Measurements from ENCODE around the gene GABRR3. TPM values are rescaled to one million over a fixed set of nuclear protein-coding genes. Genes with fewer than 3 reads are reported as not detected.

The GABRR3 gene
- total RNA-seq, 1 donor from 2014 or later = not detected

DNA sequence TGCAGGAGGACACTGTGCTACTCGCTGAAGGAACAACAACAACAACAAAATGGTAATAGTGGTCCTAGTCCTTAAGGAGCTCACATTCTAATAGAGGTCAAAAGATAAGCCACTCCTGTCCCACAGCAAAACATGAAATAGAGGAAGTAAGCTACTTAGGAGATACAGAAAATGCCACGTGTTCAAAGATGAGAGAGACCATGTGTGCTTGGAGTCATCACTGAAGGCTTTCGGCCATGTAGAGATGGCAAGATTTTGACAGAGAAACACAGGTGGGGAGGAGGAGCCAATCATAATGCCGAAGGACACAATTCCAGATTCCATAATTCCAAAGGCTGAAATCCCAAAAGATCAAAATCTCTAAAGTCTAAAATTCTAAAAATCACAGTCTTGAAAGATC is 38.1 kb downstream of the GABRR3 start:
- DNase-seq (ENCODE audit: low spot score in 2 of 2) = no peak
- TF ChIP-seq, protein P1, sequence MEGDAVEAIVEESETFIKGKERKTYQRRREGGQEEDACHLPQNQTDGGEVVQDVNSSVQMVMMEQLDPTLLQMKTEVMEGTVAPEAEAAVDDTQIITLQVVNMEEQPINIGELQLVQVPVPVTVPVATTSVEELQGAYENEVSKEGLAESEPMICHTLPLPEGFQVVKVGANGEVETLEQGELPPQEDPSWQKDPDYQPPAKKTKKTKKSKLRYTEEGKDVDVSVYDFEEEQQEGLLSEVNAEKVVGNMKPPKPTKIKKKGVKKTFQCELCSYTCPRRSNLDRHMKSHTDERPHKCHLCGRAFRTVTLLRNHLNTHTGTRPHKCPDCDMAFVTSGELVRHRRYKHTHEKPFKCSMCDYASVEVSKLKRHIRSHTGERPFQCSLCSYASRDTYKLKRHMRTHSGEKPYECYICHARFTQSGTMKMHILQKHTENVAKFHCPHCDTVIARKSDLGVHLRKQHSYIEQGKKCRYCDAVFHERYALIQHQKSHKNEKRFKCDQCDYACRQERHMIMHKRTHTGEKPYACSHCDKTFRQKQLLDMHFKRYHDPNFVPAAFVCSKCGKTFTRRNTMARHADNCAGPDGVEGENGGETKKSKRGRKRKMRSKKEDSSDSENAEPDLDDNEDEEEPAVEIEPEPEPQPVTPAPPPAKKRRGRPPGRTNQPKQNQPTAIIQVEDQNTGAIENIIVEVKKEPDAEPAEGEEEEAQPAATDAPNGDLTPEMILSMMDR (IDR thresholded peaks at IDR 0.05) = no peak
- no peaks in the 10 kb centered on the region for H3K27me3 ChIP-seq

DNA sequence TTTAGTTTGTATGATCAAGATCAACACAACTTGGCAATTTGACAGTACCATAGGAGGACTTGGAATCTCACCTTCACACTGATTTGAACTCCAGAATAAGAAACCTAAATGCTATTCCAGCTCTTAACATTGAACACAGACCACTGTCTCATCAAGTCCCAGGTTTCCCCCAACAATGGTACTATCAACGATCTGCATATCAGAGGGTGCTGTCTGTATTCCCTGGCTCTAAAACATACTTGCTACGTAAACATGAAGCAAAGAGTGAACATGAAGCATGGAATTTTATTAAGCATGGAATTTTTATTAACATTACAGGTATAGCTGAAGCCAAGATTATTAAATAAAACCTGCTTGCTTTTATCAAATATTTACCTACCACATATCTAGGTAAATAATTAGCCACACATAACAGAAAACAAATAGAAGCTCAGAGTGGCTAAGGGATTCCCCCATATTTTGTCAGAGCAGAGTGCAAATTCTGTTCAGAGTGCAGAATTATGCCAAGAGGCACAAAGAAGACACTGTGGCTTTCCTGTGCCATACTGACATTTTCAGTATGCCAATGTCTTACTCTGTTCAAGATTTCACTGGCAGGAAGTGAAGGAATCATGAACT is 40.7 kb downstream of the GABRR3 start:
- intact Hi-C loops (cut with DNase I) = no loop called here
- no peak overlapping the region for H3K4me3 ChIP-seq
- no peaks in the 10 kb centered on the region for H3K36me3 ChIP-seq

More for the DNA sequence above, 38.1 kb downstream of the GABRR3 start:
- H3K4me3 ChIP-seq = no peak overlapping the region
- no peaks in the 10 kb centered on the region for H3K9me3 ChIP-seq
- H3K4me1 ChIP-seq = no peaks in the 10 kb centered on the region
- intact Hi-C loops (cut with DNase I) = no loop called here
- no peak overlapping the region for H3K27ac ChIP-seq
- no peaks in the 10 kb centered on the region for H3K36me3 ChIP-seq

DNA sequence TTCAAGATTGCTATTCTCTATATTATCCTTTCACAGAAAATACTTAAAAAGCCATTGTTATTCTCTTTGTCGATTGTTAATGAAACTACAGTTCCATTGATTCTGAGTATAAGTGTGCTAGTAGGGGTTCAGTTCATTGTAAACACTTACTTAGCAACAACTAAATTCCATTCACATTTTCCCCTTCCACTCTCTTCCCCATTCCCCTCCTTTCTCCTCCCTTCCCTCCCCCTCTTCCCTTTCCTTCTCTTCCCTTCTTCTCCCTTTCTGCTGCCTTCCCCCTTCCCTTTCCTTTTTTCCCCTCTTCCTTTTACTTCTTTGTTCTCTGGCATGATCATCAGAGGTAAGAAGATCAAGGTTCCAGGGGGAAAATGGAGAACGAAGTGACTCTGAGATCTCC is 41.6 kb downstream of the GABRR3 start:
- no peaks in the 10 kb centered on the region for H3K9me3 ChIP-seq
- intact Hi-C loops (cut with DNase I) = no loop called here
- TF ChIP-seq, protein P1 (IDR thresholded peaks at IDR 0.05) = no peak
- no peak for DNase-seq (ENCODE audit: low spot score in 2 of 2)
- H3K27me3 ChIP-seq = no peaks in the 10 kb centered on the region
- H3K4me3 ChIP-seq = no peak overlapping the region
- H3K36me3 ChIP-seq = no peaks in the 10 kb centered on the region
- H3K4me1 ChIP-seq = no peaks in the 10 kb centered on the region
- no peak overlapping the region for H3K27ac ChIP-seq

More for the DNA sequence above, 40.7 kb downstream of the GABRR3 start:
- H3K27ac ChIP-seq = no peak overlapping the region
- no peaks in the 10 kb centered on the region for H3K4me1 ChIP-seq
- no peaks in the 10 kb centered on the region for H3K9me3 ChIP-seq
- TF ChIP-seq, protein P1 (IDR thresholded peaks at IDR 0.05) = no peak
- no peak for DNase-seq (ENCODE audit: low spot score in 2 of 2)
- no peaks in the 10 kb centered on the region for H3K27me3 ChIP-seq

DNA sequence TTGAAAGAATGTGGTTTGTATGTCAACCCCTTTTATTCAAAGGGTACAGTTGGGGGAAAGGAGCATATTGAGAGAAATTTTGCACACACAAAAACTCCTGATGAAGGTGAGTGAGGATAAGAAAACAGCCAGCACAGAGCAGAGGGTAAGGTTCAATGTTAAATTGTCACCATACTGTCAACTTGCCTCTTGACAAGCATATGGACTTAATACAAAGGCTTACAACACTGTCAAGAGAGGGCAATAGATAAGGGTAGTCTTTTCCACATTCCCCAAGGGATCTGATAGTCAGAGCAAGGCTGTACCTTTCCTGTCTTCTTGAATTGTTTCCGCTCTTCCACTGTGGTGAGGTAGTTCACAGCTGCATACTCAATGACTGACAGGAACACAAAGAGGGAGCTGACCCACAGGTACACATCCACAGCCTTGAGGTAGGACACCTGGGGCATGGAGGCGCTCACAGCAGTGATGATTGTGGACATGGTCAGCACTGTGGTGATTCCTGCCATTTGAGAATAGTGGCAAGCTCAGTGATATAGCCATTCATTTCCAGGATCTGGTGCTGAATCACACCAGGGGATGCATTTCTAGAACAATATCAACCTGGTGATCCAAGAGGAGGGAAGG is 42.5 kb downstream of the GABRR3 start:
- Histone ChIP-seq H3K9me3 (no peaks in the 10 kb centered on the region), H3K27ac (no peak overlapping the region), H3K36me3 (no peaks in the 10 kb centered on the region), H3K27me3 (no peaks in the 10 kb centered on the region), H3K4me1 (no peaks in the 10 kb centered on the region), H3K4me3 (no peak overlapping the region)
- TF ChIP-seq, protein P1 (IDR thresholded peaks at IDR 0.05) = no peak
- DNase-seq (ENCODE audit: low spot score in 2 of 2) = no peak
- intact Hi-C loops (cut with DNase I) = no loop called here

GRCh38 chr3:97991293-97991682 is 43.8 kb downstream of the GABRR3 start:
- Histone ChIP-seq H3K27me3 (no peaks in the 10 kb centered on the region), H3K4me3 (no peak overlapping the region), H3K27ac (no peak overlapping the region), H3K9me3 (no peaks in the 10 kb centered on the region), H3K36me3 (no peaks in the 10 kb centered on the region), H3K4me1 (no peaks in the 10 kb centered on the region)
- TF ChIP-seq, protein P1 (IDR thresholded peaks at IDR 0.05) = no peak
- no peak for DNase-seq (ENCODE audit: low spot score in 2 of 2)
- intact Hi-C loops (cut with DNase I) = no loop called here
